Endothelial cell of umbilical vein (primary cell): ENCODE data around the gene SNX18. TPM values are rescaled to one million over a fixed set of nuclear protein-coding genes. Genes with fewer than 3 reads are reported as not detected.
"Not testable (repeated sequence)": the region's sequence is repeated elsewhere in the genome, so short reads cannot be mapped to it uniquely, and the experiment has no call there.

Source experiments
- BruUV-seq: library from RNA; stranded (reverse); fragments of 400-500 nt; replicated peaks from 2 replicates; lab custom pipeline; 2021; lab: Mats Ljungman, UMichigan
- CTCF ChIA-PET: fragments of 300-600, 350-600 bp; sonication (Branson Sonifier 250); formaldehyde crosslinking; loops from one replicate; lab custom pipeline; 2021; ENCODE audit warnings: antibody characterized with exemption, inconsistent platforms; lab: Charles Lee
- POLR2A ChIA-PET: fragments of 300-600, 350-600 bp; sonication (Branson Sonifier 250); formaldehyde crosslinking; loops from one replicate; lab custom pipeline; 2021; ENCODE audit warnings: antibody characterized with exemption, inconsistent platforms; lab: Charles Lee
- DNase-seq: peaks from one replicate; pipeline ENCODE4 v3.0.0-alpha.2; 2011; ENCODE audit warnings: low read depth, low spot score
- FAIRE-seq: peaks from 2 replicates; lab custom pipeline; 2011; peaks lifted over from hg19 to GRCh38; lab: Jason Lieb, UNC
- H2AFZ ChIP-seq: 2 replicates; pipeline ENCODE4 v1.6.0; 2012; ENCODE audit warnings: low read depth, low read length, control low read depth, inconsistent platforms
- H3K27ac ChIP-seq: 2 replicates; pipeline ENCODE4 v1.5.1; 2011; ENCODE audit warnings: low read depth, mild to moderate bottlenecking, control low read depth, low read length, moderate library complexity; ENCODE audit not compliant: insufficient read depth
- H3K27me3 ChIP-seq, 2 experiments: 2 replicates each; pipeline versions ENCODE4 v1.6.0 to v1.6.1; 2011; ENCODE audit warnings: low read length in 2 of 2, mixed read lengths in 1 of 2; ENCODE audit not compliant: control insufficient read depth in 2 of 2, insufficient read depth in 2 of 2
- H3K36me3 ChIP-seq, 2 experiments: 2 replicates in 1 of 2; 3 replicates in 1 of 2; pipeline ENCODE4 v1.5.1; 2011; ENCODE audit warnings: low read length in 2 of 2, mild to moderate bottlenecking in 1 of 2, moderate library complexity in 1 of 2; ENCODE audit not compliant: control insufficient read depth in 2 of 2, insufficient read depth in 2 of 2; ENCODE audit errors: extremely low read depth in 1 of 2
- H3K4me1 ChIP-seq: 3 replicates; pipeline ENCODE4 v1.5.1; 2011; ENCODE audit warnings: mild to moderate bottlenecking, low read length; ENCODE audit not compliant: control insufficient read depth, insufficient read depth; ENCODE audit errors: extremely low read depth
- H3K4me2 ChIP-seq: 2 replicates; pipeline ENCODE4 v1.6.1; 2011; ENCODE audit warnings: low read length, control low read depth, mixed read lengths; ENCODE audit not compliant: insufficient read depth
- H3K4me3 ChIP-seq, 3 experiments: fragments of 200-600 bp in 1 of 3; sonication (generic), shearing (Covaris generic) in 1 of 3; replicated peaks in 1 of 3; 2 replicates each; pipeline ENCODE4 v1.5.1; 2011 to 2016; ENCODE audit warnings: control low read depth in 3 of 3, low read length in 3 of 3, mild to moderate bottlenecking in 2 of 3, inconsistent platforms in 1 of 3, low read depth in 1 of 3, moderate library complexity in 1 of 3; ENCODE audit not compliant: insufficient read depth in 1 of 3
- H3K79me2 ChIP-seq: 2 replicates; pipeline ENCODE4 v1.6.0; 2012; ENCODE audit warnings: low read length, inconsistent platforms; ENCODE audit not compliant: control insufficient read depth, insufficient read depth
- H3K9ac ChIP-seq: replicated peaks from 2 replicates; pipeline ENCODE3; 2011; ENCODE audit warnings: low read length, control low read depth; ENCODE audit not compliant: insufficient read depth; ENCODE audit errors: extremely low read depth
- H3K9me1 ChIP-seq: replicated peaks from 3 replicates; pipeline ENCODE4 v1.6.0; 2011; ENCODE audit warnings: mild to moderate bottlenecking, low read length; ENCODE audit not compliant: control insufficient read depth, insufficient read depth; ENCODE audit errors: extremely low read depth
- H3K9me3 ChIP-seq: replicated peaks from 2 replicates; pipeline ENCODE4 v1.5.1; 2012; ENCODE audit warnings: low read length, inconsistent platforms; ENCODE audit not compliant: control insufficient read depth, insufficient read depth
- H4K20me1 ChIP-seq: replicated peaks from 2 replicates; pipeline ENCODE3; 2011; ENCODE audit warnings: mild to moderate bottlenecking, low read length; ENCODE audit not compliant: control insufficient read depth, insufficient read depth; ENCODE audit errors: extremely low read depth
- FOS ChIP-seq: IDR thresholded peaks from 2 replicates; pipeline ENCODE4 v1.6.1; 2011; ENCODE audit warnings: mild to moderate bottlenecking, low read length, moderate library complexity, borderline replicate concordance; ENCODE audit not compliant: insufficient read depth
- POLR2AphosphoS5 ChIP-seq: IDR thresholded peaks from 2 replicates; pipeline ENCODE4 v1.6.1; 2012; ENCODE audit warnings: low read depth, mild to moderate bottlenecking, control low read depth, low read length, moderate library complexity; ENCODE audit not compliant: insufficient read depth
- dilution Hi-C: fragments of 300-500 bp; cut with MboI; formaldehyde crosslinking; loops from one replicate; pipeline ENCODE4 v1.15.0; 2019; ENCODE audit warnings: low sequenced_read_pairs; ENCODE audit not compliant: extremely low pct_ligation_motif_present
- intact Hi-C: fragments of 100-400 bp; cut with micrococcal nuclease; formaldehyde crosslinking; loops from one replicate; pipeline ENCODE4 v1.10.0; 2022
- polyA plus RNA-seq, 4 experiments: library from polyadenylated mRNA; depleted of rRNA in 3 of 4; stranded (reverse) in 3 of 4; unstranded in 1 of 4; fragments of >200 nt; gene quantifications; 2 replicates each; pipeline versions ENCODE4 v1.2.1 to v1.2.3, GENCODE V29; 2011 to 2012; ENCODE audit warnings: missing spikeins in 1 of 4
- total RNA-seq: library from RNA; stranded (reverse); gene quantifications from 2 replicates; pipeline ENCODE4 v1.2.3, GENCODE V29; 2021
- TF ChIP-seq, protein P1 (sequence below), 2 donors: IDR thresholded peaks; 1 replicate in 1 of 2; 2 replicates in 1 of 2; pipeline ENCODE4 v1.5.1; 2011; ENCODE audit warnings: low read length in 2 of 2, mild to moderate bottlenecking in 2 of 2, moderate library complexity in 2 of 2, control low read depth in 1 of 2, inconsistent platforms in 1 of 2, low read depth in 1 of 2; ENCODE audit not compliant: insufficient read depth in 1 of 2; ENCODE audit errors: extremely low read depth in 1 of 2

SNX18 gene
- total and polyA plus RNA-seq, 2 donors (not counting 3 experiments of a cell fraction or from before 2014, with no cell fraction given): 11.8 to 25.3 TPM

DNA sequence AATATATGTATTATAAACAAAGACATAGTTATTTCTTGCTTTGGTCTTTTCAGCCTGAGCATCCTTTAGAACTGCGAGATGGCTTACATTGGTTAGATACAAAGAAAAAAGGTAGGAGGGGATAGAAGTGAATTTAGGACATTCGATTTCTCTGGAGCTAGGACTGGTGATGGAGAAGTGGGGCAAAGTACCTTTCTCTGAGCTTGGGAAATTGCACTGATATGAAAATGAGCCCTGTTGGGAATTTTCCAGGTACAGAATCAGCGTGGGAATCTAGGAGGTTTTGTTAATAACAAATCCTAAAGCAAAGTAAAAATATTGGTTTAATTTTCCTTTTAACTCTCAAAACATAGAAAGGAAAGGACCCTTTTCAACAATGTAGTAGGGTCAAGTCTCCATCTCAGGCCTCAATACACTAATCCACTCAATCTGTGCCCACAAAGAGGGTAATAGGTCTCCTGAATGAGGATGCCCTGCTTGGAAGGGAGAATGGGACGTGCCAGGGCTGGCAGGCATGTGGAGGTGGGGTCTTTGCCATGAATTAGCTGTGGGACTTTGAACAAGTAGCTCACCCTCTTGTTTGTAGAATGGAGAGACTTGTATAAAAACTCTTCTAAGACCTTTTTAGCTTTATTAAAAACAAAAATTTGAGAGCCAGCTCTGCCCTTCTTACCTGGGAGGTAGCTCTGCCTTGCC is 17.7 kb downstream of the SNX18 start:
- no TSS peak for BruUV-seq
- Histone ChIP-seq H4K20me1 (no peaks in the 10 kb centered on the region), H3K27me3 (no peaks in the 10 kb centered on the region), H3K4me1 (peaks cover 24% of the 10 kb centered on the region), H3K79me2 (peaks cover 46% of the 10 kb centered on the region), H3K9me3 (no peaks in the 10 kb centered on the region), H2AFZ (no peak overlapping the region), H3K4me2 (no peak overlapping the region), H3K9me1 (no peaks in the 10 kb centered on the region), H3K4me3 (no peak overlapping the region), H3K9ac (no peak overlapping the region), H3K27ac (no peak overlapping the region), H3K36me3 (no peaks in the 10 kb centered on the region)
- POLR2A ChIA-PET: no interaction called here
- intact Hi-C loops (no loop called here), dilution Hi-C loops (no loop called here)
- CTCF ChIA-PET: interaction anchor here (2.4 kb wide), 1 partner anchor 310 kb away, joined by 8 read pairs; no protein-coding TSS in a partner anchor
- TF ChIP-seq FOS: no peak
- TF ChIP-seq, protein P1, sequence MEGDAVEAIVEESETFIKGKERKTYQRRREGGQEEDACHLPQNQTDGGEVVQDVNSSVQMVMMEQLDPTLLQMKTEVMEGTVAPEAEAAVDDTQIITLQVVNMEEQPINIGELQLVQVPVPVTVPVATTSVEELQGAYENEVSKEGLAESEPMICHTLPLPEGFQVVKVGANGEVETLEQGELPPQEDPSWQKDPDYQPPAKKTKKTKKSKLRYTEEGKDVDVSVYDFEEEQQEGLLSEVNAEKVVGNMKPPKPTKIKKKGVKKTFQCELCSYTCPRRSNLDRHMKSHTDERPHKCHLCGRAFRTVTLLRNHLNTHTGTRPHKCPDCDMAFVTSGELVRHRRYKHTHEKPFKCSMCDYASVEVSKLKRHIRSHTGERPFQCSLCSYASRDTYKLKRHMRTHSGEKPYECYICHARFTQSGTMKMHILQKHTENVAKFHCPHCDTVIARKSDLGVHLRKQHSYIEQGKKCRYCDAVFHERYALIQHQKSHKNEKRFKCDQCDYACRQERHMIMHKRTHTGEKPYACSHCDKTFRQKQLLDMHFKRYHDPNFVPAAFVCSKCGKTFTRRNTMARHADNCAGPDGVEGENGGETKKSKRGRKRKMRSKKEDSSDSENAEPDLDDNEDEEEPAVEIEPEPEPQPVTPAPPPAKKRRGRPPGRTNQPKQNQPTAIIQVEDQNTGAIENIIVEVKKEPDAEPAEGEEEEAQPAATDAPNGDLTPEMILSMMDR (IDR thresholded peaks at IDR 0.05; ENCODE audit: extremely low read depth in 1 of 2, insufficient read depth in 1 of 2, low read depth in 1 of 2, low read length in 2 of 2): no peak
- TF ChIP-seq POLR2AphosphoS5: no peak
- DNase-seq: no peak
- no peak for FAIRE-seq

DNA sequence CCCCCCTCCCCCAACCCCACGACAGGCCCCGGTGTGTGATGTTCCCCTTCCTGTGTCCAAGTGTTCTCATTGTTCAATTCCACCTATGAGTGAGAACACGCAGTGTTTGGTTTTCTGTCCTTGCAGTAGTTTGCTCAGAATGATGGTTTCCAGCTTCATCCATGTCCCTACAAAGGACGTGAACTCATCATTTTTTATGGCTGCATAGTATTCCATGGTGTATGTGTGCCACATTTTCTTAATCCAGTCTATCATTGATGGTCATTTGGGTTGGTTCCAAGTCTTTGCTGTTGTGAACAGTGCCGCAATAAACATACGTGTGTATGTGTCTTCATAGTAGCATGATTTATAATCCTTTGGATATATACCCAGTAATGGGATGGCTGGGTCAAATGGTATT is 18.8 kb downstream of the SNX18 start:
- not testable (repeated sequence) for FAIRE-seq, H3K27ac ChIP-seq
- peaks cover 24% of the 10 kb centered on the region for H3K4me1 ChIP-seq

DNA sequence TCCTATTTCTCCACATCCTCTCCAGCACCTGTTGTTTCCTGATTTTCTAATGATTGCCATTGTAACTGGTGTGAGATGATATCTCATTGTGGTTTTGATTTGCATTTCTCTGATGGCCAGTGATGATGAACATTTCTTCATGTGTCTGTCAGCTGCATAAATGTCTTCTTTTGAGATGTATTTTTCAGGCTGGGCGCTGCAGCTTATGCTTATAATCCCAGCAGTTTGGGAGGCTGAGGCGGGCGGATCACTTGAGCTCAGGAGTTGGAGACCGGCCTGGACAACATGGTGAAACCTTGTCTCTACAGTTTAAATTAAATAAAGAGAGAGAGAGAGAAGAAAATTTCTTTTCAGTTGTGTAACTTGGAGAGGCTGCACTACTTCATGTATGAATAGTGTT is 19.3 kb downstream of the SNX18 start:
- H3K9me1 ChIP-seq, dilution Hi-C loops, DNase-seq, H2AFZ ChIP-seq, POLR2A ChIA-PET, H3K9ac ChIP-seq, H3K27ac ChIP-seq, H3K27me3 ChIP-seq, FAIRE-seq, BruUV-seq, H3K9me3 ChIP-seq, H4K20me1 ChIP-seq, H3K36me3 ChIP-seq, H3K4me3 ChIP-seq: not testable (repeated sequence)
- H3K79me2 ChIP-seq: peaks cover 43% of the 10 kb centered on the region
- peaks cover 24% of the 10 kb centered on the region for H3K4me1 ChIP-seq
- CTCF ChIA-PET: interaction anchor here (1.3 to 2.1 kb wide), 5 partner anchors 8 to 167 kb away, joined by 3 to 6 read pairs (median 6); no protein-coding TSS in a partner anchor
- peak overlapping the region; percentile 57 for H3K4me2 ChIP-seq
- intact Hi-C loops: loop anchor here (2.0 kb wide), 1 partner anchor 22 kb away; no protein-coding TSS in a partner anchor

More for the DNA sequence above, 18.8 kb downstream of the SNX18 start:
- dilution Hi-C loops, H3K9me3 ChIP-seq, H3K27me3 ChIP-seq, POLR2A ChIA-PET, H3K36me3 ChIP-seq, H2AFZ ChIP-seq, H3K9me1 ChIP-seq, H4K20me1 ChIP-seq, H3K4me2 ChIP-seq, H3K4me3 ChIP-seq, BruUV-seq, DNase-seq, H3K9ac ChIP-seq: not testable (repeated sequence)
- peaks cover 45% of the 10 kb centered on the region for H3K79me2 ChIP-seq
- intact Hi-C loops: loop anchor here (2.0 kb wide), 1 partner anchor 22 kb away; no protein-coding TSS in a partner anchor
- CTCF ChIA-PET: interaction anchor here (1.4 to 1.9 kb wide), 2 partner anchors 23 to 167 kb away, joined by 3 to 6 read pairs; no protein-coding TSS in a partner anchor
